ENCODE measurements around the gene GPR37L1.
A peak's percentile ranks its signal among the peaks of the same experiment; 100 is the strongest.

Gene GPR37L1

DNA sequence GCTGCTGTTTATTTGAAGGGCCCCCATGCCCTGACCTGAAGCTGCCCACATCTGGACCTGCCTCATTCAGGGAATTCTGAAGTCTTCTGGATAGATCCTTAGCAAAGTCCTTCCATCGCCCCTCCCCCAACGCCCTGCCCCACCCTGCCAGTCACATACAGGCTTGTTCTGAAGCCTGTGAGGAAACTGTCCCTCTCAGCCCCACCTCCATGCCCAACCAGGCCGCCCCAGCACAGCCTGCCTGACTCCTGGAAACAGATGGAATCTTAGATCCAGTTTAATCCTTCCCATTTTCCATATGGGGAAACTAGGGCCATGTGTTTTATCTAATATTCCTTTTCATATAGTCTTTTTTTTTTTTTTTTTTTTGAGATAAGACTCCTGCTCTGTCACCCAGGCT, 44.5 kb upstream of the GPR37L1 start:
- H3K9me3 ChIP-seq (ENCODE audit: severe bottlenecking): no peaks in the 10 kb centered on the region
- TF ChIP-seq, protein P1, sequence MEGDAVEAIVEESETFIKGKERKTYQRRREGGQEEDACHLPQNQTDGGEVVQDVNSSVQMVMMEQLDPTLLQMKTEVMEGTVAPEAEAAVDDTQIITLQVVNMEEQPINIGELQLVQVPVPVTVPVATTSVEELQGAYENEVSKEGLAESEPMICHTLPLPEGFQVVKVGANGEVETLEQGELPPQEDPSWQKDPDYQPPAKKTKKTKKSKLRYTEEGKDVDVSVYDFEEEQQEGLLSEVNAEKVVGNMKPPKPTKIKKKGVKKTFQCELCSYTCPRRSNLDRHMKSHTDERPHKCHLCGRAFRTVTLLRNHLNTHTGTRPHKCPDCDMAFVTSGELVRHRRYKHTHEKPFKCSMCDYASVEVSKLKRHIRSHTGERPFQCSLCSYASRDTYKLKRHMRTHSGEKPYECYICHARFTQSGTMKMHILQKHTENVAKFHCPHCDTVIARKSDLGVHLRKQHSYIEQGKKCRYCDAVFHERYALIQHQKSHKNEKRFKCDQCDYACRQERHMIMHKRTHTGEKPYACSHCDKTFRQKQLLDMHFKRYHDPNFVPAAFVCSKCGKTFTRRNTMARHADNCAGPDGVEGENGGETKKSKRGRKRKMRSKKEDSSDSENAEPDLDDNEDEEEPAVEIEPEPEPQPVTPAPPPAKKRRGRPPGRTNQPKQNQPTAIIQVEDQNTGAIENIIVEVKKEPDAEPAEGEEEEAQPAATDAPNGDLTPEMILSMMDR (IDR thresholded peaks at IDR 0.05; ENCODE audit: low read depth, low read length): no peak
- no peaks in the 10 kb centered on the region for H3K36me3 ChIP-seq
- peak overlapping the region; percentile 14 for H3K27ac ChIP-seq
- H3K4me3 ChIP-seq (ENCODE audit: low read depth, low read length): no peak overlapping the region
- DNase-seq: peak; percentile 96
- no peaks in the 10 kb centered on the region for H3K27me3 ChIP-seq (ENCODE audit: insufficient read depth, low read depth, severe bottlenecking)

DNA sequence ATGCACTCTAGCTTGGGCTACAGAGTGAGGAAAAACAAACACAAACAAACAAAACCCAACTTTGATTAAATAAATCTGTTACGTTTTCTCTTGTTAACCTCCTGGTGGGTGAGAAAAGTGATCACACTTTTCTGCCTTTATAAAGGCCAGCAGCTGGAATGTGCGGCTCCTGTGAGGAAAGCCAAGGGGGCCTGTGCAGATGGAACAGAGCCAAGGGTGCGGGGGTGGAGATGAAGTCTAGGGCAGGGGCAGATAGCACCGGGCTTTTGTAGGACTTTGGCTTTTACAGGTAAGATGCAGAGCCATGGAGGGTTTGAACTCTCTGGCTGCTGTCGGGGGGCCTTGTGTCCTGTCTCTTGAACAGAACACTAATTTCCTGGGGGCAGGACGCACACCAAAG, 40.7 kb upstream of the GPR37L1 start:
- Histone ChIP-seq H3K4me3 (ENCODE audit: low read depth, low read length) (no peak overlapping the region), H3K27ac (no peak overlapping the region), H3K27me3 (ENCODE audit: insufficient read depth, low read depth, severe bottlenecking) (no peaks in the 10 kb centered on the region), H3K36me3 (no peaks in the 10 kb centered on the region), H3K9me3 (ENCODE audit: severe bottlenecking) (no peaks in the 10 kb centered on the region)
- TF ChIP-seq, protein P1 (IDR thresholded peaks at IDR 0.05; ENCODE audit: low read depth, low read length): no peak
- no peak for DNase-seq

DNA sequence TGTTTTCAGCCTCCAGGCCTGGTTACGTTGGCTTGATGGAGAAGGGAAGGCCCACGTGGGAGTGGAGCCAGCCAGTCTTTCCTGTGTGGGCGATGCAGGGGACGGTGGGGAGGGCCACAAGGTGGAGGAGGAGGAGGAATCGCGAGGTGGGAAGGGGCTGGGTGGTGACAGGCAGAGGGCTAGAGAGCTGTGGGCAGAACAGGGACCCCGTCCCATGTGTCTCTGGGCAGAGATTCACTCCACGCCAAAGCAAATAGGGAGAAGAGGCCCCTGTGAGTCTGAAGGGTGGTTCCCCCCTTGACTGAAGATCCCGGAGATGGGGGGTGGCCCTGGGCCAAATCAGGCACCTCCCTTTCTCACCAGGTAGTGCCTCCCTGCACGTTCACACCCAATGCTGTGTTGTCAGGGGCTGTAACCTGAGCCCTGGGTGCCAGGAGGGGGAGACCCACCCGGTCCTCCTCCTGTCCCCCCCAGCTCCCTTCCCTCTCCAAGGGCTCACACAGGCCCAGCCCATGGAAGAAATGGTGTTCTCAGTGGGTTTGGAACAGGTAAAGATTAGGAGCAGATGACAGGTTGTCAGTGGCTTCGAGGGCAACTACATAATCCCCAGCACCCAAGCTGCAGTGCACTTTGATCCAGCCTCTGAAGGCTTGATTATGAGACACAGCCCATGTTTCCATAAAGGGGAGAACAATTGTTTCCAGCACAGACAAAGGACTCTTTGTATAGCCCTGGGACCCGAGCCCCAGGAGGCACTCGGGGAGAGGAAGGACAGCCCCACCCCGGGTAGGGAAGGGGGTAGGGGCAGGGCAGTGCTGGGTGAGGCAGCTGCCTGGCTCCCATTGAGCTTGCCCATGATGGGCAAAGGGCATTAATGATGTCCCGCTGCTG, 37.7 kb upstream of the GPR37L1 start:
- DNase-seq: peak; percentile 76
- no peak overlapping the region for H3K4me3 ChIP-seq (ENCODE audit: low read depth, low read length)
- no peaks in the 10 kb centered on the region for H3K36me3 ChIP-seq
- no peaks in the 10 kb centered on the region for H3K27me3 ChIP-seq (ENCODE audit: insufficient read depth, low read depth, severe bottlenecking)
- H3K9me3 ChIP-seq (ENCODE audit: severe bottlenecking): no peaks in the 10 kb centered on the region
- peak overlapping the region; percentile 50 for H3K27ac ChIP-seq
- TF ChIP-seq, protein P1 (IDR thresholded peaks at IDR 0.05; ENCODE audit: low read depth, low read length): no peak

DNA sequence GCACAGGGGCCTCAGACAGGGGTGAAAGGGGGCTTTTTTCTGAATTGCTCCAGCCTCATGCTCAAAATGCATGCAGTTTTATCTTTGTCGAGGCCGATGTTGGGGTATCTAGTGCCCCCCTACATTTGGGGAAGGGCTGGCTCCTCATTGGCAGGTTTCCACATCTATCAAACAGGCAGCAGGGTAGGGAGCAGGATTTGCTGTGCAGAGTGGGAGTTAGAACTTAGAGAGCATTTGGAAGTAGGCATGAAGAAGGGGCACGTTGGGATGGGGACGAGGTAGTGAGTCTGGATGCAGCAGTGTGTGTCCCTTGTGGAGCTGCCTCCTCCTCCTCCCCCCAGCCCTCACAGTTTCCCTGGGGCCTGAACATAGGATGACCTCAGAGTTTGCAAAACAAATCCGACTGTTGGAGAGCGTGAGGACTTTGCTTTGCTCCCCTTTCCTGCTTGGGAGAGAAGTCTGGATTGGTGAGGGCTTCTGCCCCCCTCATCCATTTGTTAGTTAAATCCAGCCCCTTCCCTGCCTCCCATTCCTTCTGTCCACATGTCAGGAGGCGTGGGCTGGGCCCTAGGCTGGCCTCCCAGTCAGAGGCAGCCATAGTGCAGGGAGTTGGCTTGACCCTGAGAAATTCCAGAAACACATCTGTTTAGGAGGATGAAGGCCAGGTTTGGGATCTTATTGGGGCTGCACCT, 36.9 kb upstream of the GPR37L1 start:
- Histone ChIP-seq H3K27ac (peak overlapping the region; percentile 50), H3K4me3 (ENCODE audit: low read depth, low read length) (no peak overlapping the region)

DNA sequence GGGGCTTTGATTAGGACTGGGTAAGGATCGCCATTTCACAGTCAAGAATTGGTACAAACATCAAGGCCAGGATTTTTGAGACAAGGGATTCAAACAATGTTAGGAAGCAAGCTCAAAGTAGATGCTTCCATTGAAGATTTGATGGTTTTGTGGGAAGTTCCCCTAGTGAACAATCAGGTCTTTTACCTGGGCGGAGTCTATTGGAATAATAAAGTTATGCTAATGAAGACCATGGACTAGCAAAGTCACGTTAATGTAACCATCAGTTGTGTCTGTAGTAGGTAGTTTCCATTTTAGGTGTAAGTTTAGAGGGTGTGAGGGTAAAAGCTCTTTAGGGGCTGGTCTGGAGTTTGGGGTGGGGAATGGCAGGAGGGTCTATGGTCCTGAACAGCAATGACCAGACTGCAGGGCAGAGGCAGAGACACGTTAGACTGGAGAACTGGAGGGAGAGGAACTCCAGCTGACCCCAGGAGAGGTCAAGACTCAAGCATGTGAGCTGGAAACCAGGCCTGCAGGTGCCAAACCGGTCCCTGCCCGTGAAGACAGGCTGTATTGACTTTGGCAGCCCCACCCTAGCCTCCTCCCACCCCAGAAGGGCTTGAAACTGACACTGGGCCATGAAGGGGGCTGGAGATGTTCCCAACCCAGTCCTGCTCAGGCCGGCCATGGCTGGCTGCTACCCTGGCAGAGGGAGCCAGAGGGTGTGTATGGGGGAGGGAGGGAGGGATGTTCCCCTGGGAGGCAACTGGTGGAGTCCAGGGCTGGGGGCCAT, 36.0 kb upstream of the GPR37L1 start:
- TF ChIP-seq, protein P1 (IDR thresholded peaks at IDR 0.05; ENCODE audit: low read depth, low read length): no peak
- peak overlapping the region; percentile 50; the same call in 1 of the 2 replicates for H3K27ac ChIP-seq

More for the DNA sequence above, 36.9 kb upstream of the GPR37L1 start:
- no peaks in the 10 kb centered on the region for H3K36me3 ChIP-seq
- DNase-seq: peak; percentile 58
- no peaks in the 10 kb centered on the region for H3K9me3 ChIP-seq (ENCODE audit: severe bottlenecking)
- TF ChIP-seq, protein P1 (IDR thresholded peaks at IDR 0.05; ENCODE audit: low read depth, low read length): no peak
- H3K27me3 ChIP-seq (ENCODE audit: insufficient read depth, low read depth, severe bottlenecking): no peaks in the 10 kb centered on the region

More for the DNA sequence above, 36.0 kb upstream of the GPR37L1 start:
- H3K4me3 ChIP-seq (ENCODE audit: low read depth, low read length): no peak overlapping the region
- DNase-seq: no peak
- H3K27me3 ChIP-seq (ENCODE audit: insufficient read depth, low read depth, severe bottlenecking): no peaks in the 10 kb centered on the region
- no peaks in the 10 kb centered on the region for H3K9me3 ChIP-seq (ENCODE audit: severe bottlenecking)
- H3K36me3 ChIP-seq: no peaks in the 10 kb centered on the region

All from WERI-Rb-1 (cell line).